B cell (primary cell): Measurements from ENCODE around the gene NLRP1.

Experiments
- CTCF ChIP-seq: fragments of 200-600 bp; IDR thresholded peaks from one replicate; pipeline ENCODE4 v1.8.0; 2022; ENCODE audit warnings: antibody characterized with exemption, mild to moderate bottlenecking
- EZH2 ChIP-seq: IDR thresholded peaks from 2 replicates; pipeline ENCODE4 v1.6.1; 2012; ENCODE audit warnings: borderline replicate concordance, low read depth, mild to moderate bottlenecking, moderate library complexity, low read length; ENCODE audit not compliant: insufficient read depth, poor library complexity, severe bottlenecking

DNA sequence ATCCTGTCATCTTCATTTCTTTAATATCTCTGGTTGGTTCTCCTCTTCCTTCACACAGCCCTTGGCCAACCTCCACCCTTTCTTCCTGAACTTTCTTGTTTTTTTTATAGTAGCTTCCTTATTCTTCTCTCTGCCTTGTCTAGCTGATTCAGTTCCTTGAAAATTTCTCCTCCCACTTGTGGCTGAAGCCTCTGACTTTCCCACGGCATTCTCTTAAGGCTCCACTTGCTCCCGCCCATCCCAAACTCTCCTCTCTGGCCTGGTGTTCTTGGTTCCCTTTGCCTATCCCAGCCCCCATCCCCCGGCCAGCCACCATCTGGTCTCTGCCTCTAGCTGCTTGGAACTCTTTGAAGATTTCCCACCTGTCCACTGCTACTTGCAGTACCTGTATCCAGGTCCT lies 29.1 kb downstream of the NLRP1 start:
- TF ChIP-seq CTCF (no peak), EZH2 (no peak)
